Right lobe of liver (tissue), 6 donors: ENCODE results near the gene APOOL. TPM values are rescaled to one million over a fixed set of nuclear protein-coding genes. Genes with fewer than 3 reads are reported as not detected.
A peak's percentile ranks its signal among the peaks of the same experiment; 100 is the strongest.

Source experiments
- ATAC-seq, 4 donors: fragments of 200-7000 bp; cut with Tn5 transposase; one replicate each; pipeline ENCODE4 v1.9.1; 2020; ENCODE audit warnings: mild to moderate bottlenecking in 4 of 4, moderate library complexity in 4 of 4
- DNase-seq, 3 donors: peaks; one replicate each; pipeline ENCODE4 v3.0.0-alpha.2; 2020
- H3K27ac ChIP-seq, 3 donors: fragments of 200-600 bp; one replicate each; pipeline ENCODE4 v1.8.0; 2022
- H3K27me3 ChIP-seq, 2 donors: fragments of 200-600 bp; one replicate each; pipeline ENCODE4 v1.8.0; 2022
- H3K36me3 ChIP-seq, 4 donors: fragments of 200-600 bp; sonication (generic) in 1 of 4; one replicate each; pipeline versions ENCODE4 v1.5.1 to v1.8.0; 2017 to 2022; ENCODE audit warnings: control low read depth in 1 of 4
- H3K4me1 ChIP-seq, 4 donors: fragments of 200-600 bp; sonication (generic) in 1 of 4; one replicate each; pipeline versions ENCODE4 v1.5.1 to v1.8.0; 2017 to 2022; ENCODE audit warnings: control low read depth in 1 of 4
- H3K4me3 ChIP-seq, 3 donors: fragments of 200-600 bp; one replicate each; pipeline ENCODE4 v1.8.0; 2022
- H3K9me3 ChIP-seq, 4 donors: fragments of 200-600 bp; sonication (generic) in 1 of 4; one replicate each; pipeline versions ENCODE4 v1.5.1 to v1.8.0; 2017 to 2022; ENCODE audit warnings: control low read depth in 1 of 4
- CTCF ChIP-seq, 4 donors: fragments of 200-600 bp in 3 of 4; fragments of 450-650 bp in 1 of 4; IDR thresholded peaks; one replicate each; pipeline versions ENCODE4 v1.5.1 to v1.8.0; 2016 to 2022; ENCODE audit warnings: antibody characterized with exemption in 4 of 4, mild to moderate bottlenecking in 2 of 4
- POLR2A ChIP-seq: fragments of 450-650 bp; IDR thresholded peaks from one replicate; pipeline ENCODE4 v1.6.1; 2017; ENCODE audit warnings: antibody characterized with exemption, mild to moderate bottlenecking
- WGBS: methylation state at CpG from one replicate; pipeline ENCODE4 v1.1.6; 2018; ENCODE audit warnings: low coverage, low lambda C conversion rate; ENCODE audit not compliant: insufficient coverage; ENCODE audit errors: missing lambda C conversion rate; 5-methylcytosine and 5-hydroxymethylcytosine counted together
- intact Hi-C, 2 donors: fragments of 100-400 bp; cut with DNase I; formaldehyde crosslinking; loops; one replicate each; pipeline versions ENCODE4 v1.11.2 to v1.14.1; 2022
- total RNA-seq, 6 experiments: library from RNA; depleted of rRNA in 2 of 6; stranded (reverse); fragments of >200 nt in 2 of 6; fragmentation: NEBNext Ultra II Directional in 3 of 6; extraction: Animal tissue kit (Norgen Biotek cat#: 25700) in 3 of 6; gene quantifications; one replicate each; pipeline versions ENCODE4 v1.1.0 to v1.2.4, GENCODE V29; 2016 to 2023
- donor health status: DM: no; HTN: yes; CAD: no.
- donor health status: DM: no; HTN: no; CAD: no.
- donor health status: DM: no; HTN: no; CAD: no.
- donor health status: DM: no; HTN: yes; CAD: no.
- donor health status: DM: no; HTN: yes; CAD: no.

Gene APOOL
- total RNA-seq, 6 experiments from 2014 or later: 14.3 to 25.3 (median 20.0) TPM

GRCh38 chrX:85089321-85089840 is 85.7 kb downstream of the APOOL start:
- 71% methylated on average over 5 of the region's 5 CpGs for WGBS
- intact Hi-C loops: no loop called here

GRCh38 chrX:85107407-85107806 is 103.7 kb downstream of the APOOL start:
- no peaks in the 10 kb centered on the region for H3K36me3 ChIP-seq
- intact Hi-C loops: no loop called here
- no peaks in the 10 kb centered on the region for H3K9me3 ChIP-seq
- H3K4me1 ChIP-seq: peaks cover 0 to 4% (median 0%) of the 10 kb centered on the region in 4 donors
- ATAC-seq: no peak
- no peak overlapping the region for H3K4me3 ChIP-seq
- H3K27me3 ChIP-seq: no peaks in the 10 kb centered on the region
- TF ChIP-seq CTCF (IDR thresholded peaks at IDR 0.05): no peak
- TF ChIP-seq POLR2A: no peak
- no peak overlapping the region for H3K27ac ChIP-seq
- DNase-seq: no peak
- WGBS: no CpG with 5 or more reads among the region's 4 CpGs

More at GRCh38 chrX:85089321-85089840, 85.7 kb downstream of the APOOL start:
- ATAC-seq (no peak), DNase-seq (no peak)
- Histone ChIP-seq H3K4me3 (no peak overlapping the region), H3K27ac (no peak overlapping the region), H3K9me3 (no peaks in the 10 kb centered on the region), H3K36me3 (peaks cover 0 to 4% (median 0%) of the 10 kb centered on the region in 4 donors), H3K4me1 (no peaks in the 10 kb centered on the region), H3K27me3 (peaks cover 0 to 7% of the 10 kb centered on the region in 2 donors)
- TF ChIP-seq CTCF (IDR thresholded peaks at IDR 0.05) (no peak), POLR2A (no peak)

DNA sequence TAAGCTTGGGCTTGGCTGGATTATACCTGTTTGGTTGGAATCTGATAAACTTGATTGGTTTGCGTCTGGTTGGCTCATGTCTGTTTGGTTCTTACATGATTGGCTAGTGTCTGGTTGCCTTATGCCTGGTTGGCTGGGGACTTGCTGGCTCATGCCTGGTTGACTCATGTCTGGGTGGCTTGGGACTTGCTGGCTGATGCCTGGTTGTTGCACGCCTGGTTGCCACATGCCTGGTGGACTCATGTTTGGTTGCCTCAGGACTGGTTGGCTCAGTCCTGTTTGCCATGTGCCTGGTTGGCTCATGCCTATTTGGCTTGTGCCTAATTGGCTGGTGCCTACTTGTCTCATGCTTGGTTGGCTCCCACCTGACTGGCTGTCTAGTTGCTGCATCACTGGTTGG is 104.5 kb downstream of the APOOL start:
- Histone ChIP-seq H3K27me3 (no peaks in the 10 kb centered on the region), H3K27ac (no peak overlapping the region), H3K4me1 (peaks cover 0 to 4% (median 0%) of the 10 kb centered on the region in 4 donors), H3K36me3 (no peaks in the 10 kb centered on the region), H3K4me3 (no peak overlapping the region), H3K9me3 (no peaks in the 10 kb centered on the region)
- intact Hi-C loops: no loop called here
- ATAC-seq (no peak), DNase-seq (no peak)
- WGBS: 88% methylated on average over 1 of the region's 2 CpGs
- no peak for TF ChIP-seq CTCF (IDR thresholded peaks at IDR 0.05)
- no peak for TF ChIP-seq POLR2A

DNA sequence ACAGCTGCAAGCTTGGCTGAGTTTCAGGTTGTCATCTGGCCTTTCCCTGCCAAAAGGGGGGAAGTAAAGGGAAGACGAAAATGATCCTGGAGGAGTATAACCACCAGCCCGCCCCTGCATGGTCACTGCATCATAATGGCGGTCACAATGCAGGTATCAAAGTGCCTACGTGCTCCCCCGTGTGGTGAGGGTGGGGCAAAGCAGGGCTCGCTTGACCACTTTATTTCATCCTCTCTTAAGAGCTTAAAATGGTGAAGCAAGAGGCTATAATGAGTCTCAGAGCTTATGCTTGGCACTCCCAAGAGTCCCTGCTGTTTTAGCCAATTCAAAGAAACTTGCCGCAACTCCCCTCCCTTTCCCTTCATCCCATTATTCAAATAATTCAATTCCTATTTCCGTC is 105.6 kb downstream of the APOOL start:
- 39% methylated on average over 5 of the region's 8 CpGs for WGBS
- TF ChIP-seq POLR2A (no peak), CTCF (IDR thresholded peaks at IDR 0.05) (peak; percentile 8 to 43 (median 37))
- peak in 3 of 4 donors; percentile 24 to 54 (median 51) for ATAC-seq
- no peak overlapping the region for H3K27ac ChIP-seq
- intact Hi-C loops: no loop called here
- H3K4me3 ChIP-seq: no peak overlapping the region
- H3K9me3 ChIP-seq: no peaks in the 10 kb centered on the region
- peaks cover 0 to 4% (median 0%) of the 10 kb centered on the region in 4 donors for H3K4me1 ChIP-seq
- H3K27me3 ChIP-seq: no peaks in the 10 kb centered on the region
- DNase-seq: no peak
- no peaks in the 10 kb centered on the region for H3K36me3 ChIP-seq
